Parathyroid adenoma (tissue), 2 donors: ENCODE data around the gene SYNM.

ENCODE experiments used
- H2AFZ ChIP-seq: fragments of 300-600 bp; sonication (generic); one replicate; pipeline ENCODE4 v1.7.0; 2017; ENCODE audit warnings: antibody characterized with exemption, mild to moderate bottlenecking
- H3K27ac ChIP-seq: fragments of 300-600 bp; sonication (generic); one replicate; pipeline ENCODE4 v1.7.0; 2017
- H3K27me3 ChIP-seq: fragments of 300-600 bp; sonication (generic); one replicate; pipeline ENCODE4 v1.7.0; 2017; ENCODE audit warnings: low read length; ENCODE audit not compliant: control insufficient read depth, insufficient read depth
- H3K36me3 ChIP-seq: fragments of 300-600 bp; sonication (generic); one replicate; pipeline ENCODE4 v1.7.0; 2017; ENCODE audit warnings: low read length; ENCODE audit not compliant: control insufficient read depth, insufficient read depth
- H3K4me1 ChIP-seq: fragments of 300-600 bp; sonication (generic); one replicate; pipeline ENCODE4 v1.7.0; 2017; ENCODE audit warnings: control low read depth
- H3K4me2 ChIP-seq: fragments of 300-600 bp; sonication (generic); one replicate; pipeline ENCODE4 v1.7.0; 2017; ENCODE audit warnings: low read length
- H3K4me3 ChIP-seq: fragments of 300-600 bp; sonication (generic); one replicate; pipeline ENCODE4 v1.7.0; 2017; ENCODE audit warnings: low read depth, low read length
- H3K79me2 ChIP-seq: fragments of 300-600 bp; sonication (generic); one replicate; pipeline ENCODE4 v1.7.0; 2017; ENCODE audit warnings: control low read depth
- H3K9ac ChIP-seq: fragments of 300-600 bp; sonication (generic); one replicate; pipeline ENCODE4 v1.7.0; 2017; ENCODE audit warnings: mild to moderate bottlenecking
- H3K9me3 ChIP-seq: fragments of 300-600 bp; sonication (generic); one replicate; pipeline ENCODE4 v1.7.0; 2017; ENCODE audit warnings: low read length; ENCODE audit not compliant: control insufficient read depth
- TF ChIP-seq, protein P1 (sequence below): fragments of 300-600 bp; sonication (generic); IDR thresholded peaks from one replicate; pipeline ENCODE4 v1.7.0; 2017; ENCODE audit warnings: antibody characterized with exemption, mild to moderate bottlenecking
- donor health status: primary hyperparathyroidism.

SYNM gene

DNA sequence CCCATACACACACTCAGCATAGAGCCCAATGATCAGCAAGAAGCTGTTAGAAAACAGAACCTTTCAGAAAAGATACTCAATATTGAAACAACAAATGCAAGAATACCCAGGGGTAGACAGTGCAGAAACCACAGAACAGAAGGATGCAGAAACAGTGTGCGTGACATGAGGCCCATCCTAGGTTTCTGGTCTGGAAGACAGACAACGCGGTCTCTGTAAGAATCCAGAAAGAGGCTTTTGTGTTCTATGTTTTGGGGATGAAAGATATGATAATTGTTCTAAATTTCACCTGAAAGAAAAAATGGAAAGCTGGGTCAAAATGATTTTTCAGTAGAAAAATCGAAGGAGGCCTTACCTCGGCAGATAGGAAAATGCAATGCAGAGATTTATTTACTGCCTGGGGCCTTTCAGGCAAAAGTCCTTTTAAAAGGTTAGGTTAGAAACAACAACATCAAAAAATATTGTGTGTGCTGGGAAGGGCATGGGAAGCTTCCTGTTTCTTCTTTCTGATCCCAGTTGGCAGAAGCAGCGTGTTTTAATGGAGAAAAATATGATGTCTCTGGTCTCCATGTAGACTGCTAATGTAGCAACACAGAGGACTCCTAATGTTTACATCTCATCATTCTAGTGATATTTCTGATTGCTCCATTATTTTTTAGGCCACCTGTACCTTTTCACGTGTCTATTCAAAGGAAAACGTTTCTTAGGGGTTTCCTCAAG is 17.0 kb downstream of the SYNM start:
- Histone ChIP-seq H3K9ac (no peak overlapping the region), H3K4me3 (no peak overlapping the region), H3K27ac (no peak overlapping the region), H3K9me3 (no peaks in the 10 kb centered on the region), H3K4me2 (no peak overlapping the region), H3K79me2 (no peaks in the 10 kb centered on the region), H2AFZ (no peak overlapping the region), H3K36me3 (no peaks in the 10 kb centered on the region), H3K27me3 (no peaks in the 10 kb centered on the region), H3K4me1 (no peaks in the 10 kb centered on the region)
- TF ChIP-seq, protein P1, sequence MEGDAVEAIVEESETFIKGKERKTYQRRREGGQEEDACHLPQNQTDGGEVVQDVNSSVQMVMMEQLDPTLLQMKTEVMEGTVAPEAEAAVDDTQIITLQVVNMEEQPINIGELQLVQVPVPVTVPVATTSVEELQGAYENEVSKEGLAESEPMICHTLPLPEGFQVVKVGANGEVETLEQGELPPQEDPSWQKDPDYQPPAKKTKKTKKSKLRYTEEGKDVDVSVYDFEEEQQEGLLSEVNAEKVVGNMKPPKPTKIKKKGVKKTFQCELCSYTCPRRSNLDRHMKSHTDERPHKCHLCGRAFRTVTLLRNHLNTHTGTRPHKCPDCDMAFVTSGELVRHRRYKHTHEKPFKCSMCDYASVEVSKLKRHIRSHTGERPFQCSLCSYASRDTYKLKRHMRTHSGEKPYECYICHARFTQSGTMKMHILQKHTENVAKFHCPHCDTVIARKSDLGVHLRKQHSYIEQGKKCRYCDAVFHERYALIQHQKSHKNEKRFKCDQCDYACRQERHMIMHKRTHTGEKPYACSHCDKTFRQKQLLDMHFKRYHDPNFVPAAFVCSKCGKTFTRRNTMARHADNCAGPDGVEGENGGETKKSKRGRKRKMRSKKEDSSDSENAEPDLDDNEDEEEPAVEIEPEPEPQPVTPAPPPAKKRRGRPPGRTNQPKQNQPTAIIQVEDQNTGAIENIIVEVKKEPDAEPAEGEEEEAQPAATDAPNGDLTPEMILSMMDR = no peak

DNA sequence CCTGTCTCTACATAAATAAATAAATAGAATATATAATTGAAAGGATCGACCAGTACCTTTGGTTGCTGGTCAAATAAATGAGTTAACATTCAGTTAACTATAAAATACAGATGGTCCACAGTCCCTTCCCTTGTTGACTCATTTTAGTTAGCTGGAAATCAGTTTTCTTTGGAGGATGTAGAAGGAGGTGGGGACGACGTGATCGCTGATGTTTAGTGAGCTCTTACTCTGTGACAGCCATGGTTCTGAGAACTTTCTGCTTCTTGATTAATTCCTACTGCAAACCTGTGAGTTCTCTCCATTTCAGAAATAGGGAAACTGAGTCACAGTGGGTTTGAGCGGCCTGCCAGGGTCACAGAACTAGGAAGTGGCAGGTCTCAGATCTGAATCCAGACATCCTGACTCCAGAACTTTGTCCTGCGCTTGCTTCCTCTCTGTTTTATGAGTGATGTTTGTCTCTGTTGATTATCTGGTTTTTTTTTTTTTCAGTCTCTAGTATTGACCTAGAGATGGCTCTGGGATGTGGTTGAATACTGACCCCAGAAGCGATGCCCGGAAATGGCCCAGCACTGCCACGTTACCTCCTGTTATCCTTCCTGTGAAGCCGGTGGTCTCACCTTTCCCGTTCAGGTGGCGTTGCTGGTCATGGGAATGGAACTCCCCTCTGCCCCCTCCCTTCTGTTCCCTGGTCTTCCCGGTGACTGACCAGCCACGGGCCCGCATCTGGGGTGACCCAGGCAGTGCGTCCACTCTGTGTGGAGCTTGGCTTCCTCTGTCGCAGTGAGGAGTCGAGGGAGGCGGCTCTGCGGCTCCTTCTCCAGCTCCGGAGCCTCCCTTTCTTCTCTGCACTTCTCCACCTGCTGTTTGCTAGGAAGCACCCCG is 18.2 kb downstream of the SYNM start:
- Histone ChIP-seq H3K36me3 (no peaks in the 10 kb centered on the region), H2AFZ (no peak overlapping the region), H3K9me3 (no peaks in the 10 kb centered on the region), H3K4me1 (no peaks in the 10 kb centered on the region), H3K27ac (peak overlapping the region; percentile 36), H3K4me2 (peak overlapping the region; percentile 11), H3K79me2 (no peaks in the 10 kb centered on the region), H3K9ac (no peak overlapping the region), H3K4me3 (peak overlapping the region; percentile 14), H3K27me3 (no peaks in the 10 kb centered on the region)
- TF ChIP-seq, protein P1 = no peak

DNA sequence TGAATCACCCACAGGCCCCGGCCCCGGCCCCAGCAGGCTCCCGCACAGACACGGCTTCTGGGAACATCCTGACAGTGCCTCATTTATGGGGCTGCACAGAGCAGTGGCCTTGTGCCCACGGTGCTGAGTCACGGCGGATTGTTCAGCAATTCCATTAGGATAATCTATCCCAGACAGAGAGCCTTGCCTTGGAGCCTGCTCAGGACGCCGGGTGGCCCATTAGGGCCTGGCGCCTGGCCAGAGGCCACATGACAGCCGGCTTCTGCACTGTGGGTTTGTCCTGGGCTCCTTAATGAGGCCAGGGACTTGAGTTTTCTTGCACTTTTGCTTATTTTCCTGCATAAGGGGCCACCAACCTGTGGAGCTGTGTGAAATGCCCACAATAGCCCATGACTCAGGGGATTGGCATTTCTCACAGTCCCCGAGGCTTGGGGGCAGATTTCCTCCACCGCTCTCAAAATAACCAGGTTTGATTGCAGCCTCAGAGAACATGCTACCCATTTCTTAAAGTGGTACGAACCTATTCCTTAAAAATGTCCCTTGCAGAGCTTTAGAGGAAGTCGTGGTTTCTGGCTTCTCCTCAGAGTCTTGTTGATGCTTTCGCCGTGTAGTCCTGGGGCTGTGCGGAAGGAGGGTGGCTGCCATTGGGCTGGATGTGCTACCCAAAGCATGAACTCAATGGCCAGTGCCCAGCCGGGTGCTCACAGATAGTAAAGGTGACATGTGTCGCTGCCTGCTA is 19.0 kb downstream of the SYNM start:
- Histone ChIP-seq H3K4me1 (no peaks in the 10 kb centered on the region), H3K9ac (no peak overlapping the region), H3K4me3 (peak overlapping the region; percentile 14), H3K27ac (no peak overlapping the region), H3K36me3 (no peaks in the 10 kb centered on the region), H2AFZ (no peak overlapping the region), H3K79me2 (no peaks in the 10 kb centered on the region), H3K9me3 (no peaks in the 10 kb centered on the region), H3K4me2 (peak overlapping the region; percentile 11), H3K27me3 (no peaks in the 10 kb centered on the region)
- TF ChIP-seq, protein P1 = no peak

DNA sequence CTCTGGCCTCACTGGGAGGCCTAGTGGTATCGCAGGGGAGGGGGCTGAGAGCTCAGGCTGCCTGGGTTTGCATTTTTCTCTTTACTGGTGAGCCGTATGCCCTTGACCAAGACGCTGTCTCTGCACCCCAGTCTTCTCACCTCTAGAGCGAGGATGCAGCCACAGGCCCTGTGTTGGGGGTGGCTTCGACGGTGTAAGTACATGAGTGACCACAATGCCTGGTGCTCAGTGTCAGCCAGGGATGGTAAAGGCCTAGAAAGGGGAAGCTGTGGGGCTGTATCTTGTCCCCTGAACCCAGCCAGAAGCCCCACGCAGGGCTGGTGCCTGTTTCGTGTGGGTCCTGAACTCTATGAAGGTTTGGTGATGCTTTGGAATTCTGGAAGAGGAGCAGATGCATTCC is 19.8 kb downstream of the SYNM start:
- no peak overlapping the region for H3K4me3 ChIP-seq
- no peak overlapping the region for H3K9ac ChIP-seq
- H3K4me1 ChIP-seq = no peaks in the 10 kb centered on the region

More for the DNA sequence above, 19.8 kb downstream of the SYNM start:
- H3K27me3 ChIP-seq = no peaks in the 10 kb centered on the region
- H3K9me3 ChIP-seq = no peaks in the 10 kb centered on the region
- TF ChIP-seq, protein P1 = no peak
- H3K36me3 ChIP-seq = no peaks in the 10 kb centered on the region
- no peak overlapping the region for H2AFZ ChIP-seq
- no peak overlapping the region for H3K4me2 ChIP-seq
- no peak overlapping the region for H3K27ac ChIP-seq
- no peaks in the 10 kb centered on the region for H3K79me2 ChIP-seq
